ENCODE measurements around the gene IGF1. TPM values are rescaled to one million over a fixed set of nuclear protein-coding genes. Genes with fewer than 3 reads are reported as not detected.

IGF1 gene
- total and polyA plus RNA-seq, 10 of the 15 experiments (the other 5 are each of a cell fraction or from before 2014, with no cell fraction given) = 2.4 to 9.2 (median 3.5) TPM

DNA sequence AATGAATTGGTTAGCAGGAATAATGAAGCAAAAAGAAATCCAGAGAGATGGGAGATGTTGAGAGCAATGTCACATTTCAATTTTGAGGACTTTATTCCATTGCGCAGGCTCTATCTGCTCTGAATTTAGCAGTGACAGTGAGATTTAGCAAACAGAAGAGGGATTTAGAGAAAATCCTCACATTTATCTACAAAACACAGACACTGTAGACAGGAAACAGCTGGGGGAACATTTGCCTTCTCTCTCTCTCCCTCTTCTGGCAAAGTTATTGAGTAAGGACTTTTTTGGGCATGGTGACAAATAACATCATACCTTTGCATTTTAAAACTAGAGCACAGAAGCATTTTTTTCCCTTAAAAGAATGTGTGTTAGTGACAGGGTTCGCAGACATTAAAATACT lies at the start of gene IGF1 (continued):
- TF ChIP-seq, protein P1, sequence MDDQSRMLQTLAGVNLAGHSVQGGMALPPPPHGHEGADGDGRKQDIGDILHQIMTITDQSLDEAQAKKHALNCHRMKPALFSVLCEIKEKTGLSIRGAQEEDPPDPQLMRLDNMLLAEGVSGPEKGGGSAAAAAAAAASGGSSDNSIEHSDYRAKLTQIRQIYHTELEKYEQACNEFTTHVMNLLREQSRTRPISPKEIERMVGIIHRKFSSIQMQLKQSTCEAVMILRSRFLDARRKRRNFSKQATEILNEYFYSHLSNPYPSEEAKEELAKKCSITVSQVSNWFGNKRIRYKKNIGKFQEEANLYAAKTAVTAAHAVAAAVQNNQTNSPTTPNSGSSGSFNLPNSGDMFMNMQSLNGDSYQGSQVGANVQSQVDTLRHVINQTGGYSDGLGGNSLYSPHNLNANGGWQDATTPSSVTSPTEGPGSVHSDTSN (IDR thresholded peaks at IDR 0.05; ENCODE audit: insufficient replicate concordance, low read depth, low read length) = peak; percentile 14
- TF ChIP-seq ZNF687 (IDR thresholded peaks at IDR 0.05) (no peak), NR2C1 (IDR thresholded peaks at IDR 0.05) (no peak), CTCF (IDR thresholded peaks at IDR 0.05 in 2 of 3, conservative IDR thresholded peaks at IDR 0.05 in 1 of 3; ENCODE audit: control insufficient read depth in 2 of 3, extremely low read depth in 1 of 3, insufficient read depth in 1 of 3, low read depth in 3 of 3, low read length in 3 of 3) (peak in 1 of 3 experiments; percentile 9; a peak in 1 of 6 replicates), RUNX3 (IDR thresholded peaks at IDR 0.05; ENCODE audit: low read length) (peak; percentile 16; the same call in 1 of the 2 replicates), MEF2A (IDR thresholded peaks at IDR 0.05; ENCODE audit: insufficient read depth, low read depth, low read length) (no peak)
